ENCODE results near the gene SSU72.
A peak's percentile ranks its signal among the peaks of the same experiment; 100 is the strongest.
"Not testable (repeated sequence)": the region's sequence is repeated elsewhere in the genome, so short reads cannot be mapped to it uniquely, and the experiment has no call there.

The SSU72 gene

GRCh38 chr1:1504777-1505365 lies 69.8 kb downstream of the SSU72 start:
- peak; percentile 27 for DNase-seq (ENCODE audit: low spot score)

- DNase-seq (ENCODE audit: low spot score), result not testable (repeated sequence)
Measured at GRCh38 chr1:1495461-1495975, 79.1 kb downstream of the SSU72 start.

- DNase-seq (ENCODE audit: low spot score), result not testable (repeated sequence)
Measured at GRCh38 chr1:1494311-1494710, 80.4 kb downstream of the SSU72 start.

All from kidney capillary endothelial cell (primary cell).